ENCODE measurements around the gene DYSF.

DYSF gene

DNA sequence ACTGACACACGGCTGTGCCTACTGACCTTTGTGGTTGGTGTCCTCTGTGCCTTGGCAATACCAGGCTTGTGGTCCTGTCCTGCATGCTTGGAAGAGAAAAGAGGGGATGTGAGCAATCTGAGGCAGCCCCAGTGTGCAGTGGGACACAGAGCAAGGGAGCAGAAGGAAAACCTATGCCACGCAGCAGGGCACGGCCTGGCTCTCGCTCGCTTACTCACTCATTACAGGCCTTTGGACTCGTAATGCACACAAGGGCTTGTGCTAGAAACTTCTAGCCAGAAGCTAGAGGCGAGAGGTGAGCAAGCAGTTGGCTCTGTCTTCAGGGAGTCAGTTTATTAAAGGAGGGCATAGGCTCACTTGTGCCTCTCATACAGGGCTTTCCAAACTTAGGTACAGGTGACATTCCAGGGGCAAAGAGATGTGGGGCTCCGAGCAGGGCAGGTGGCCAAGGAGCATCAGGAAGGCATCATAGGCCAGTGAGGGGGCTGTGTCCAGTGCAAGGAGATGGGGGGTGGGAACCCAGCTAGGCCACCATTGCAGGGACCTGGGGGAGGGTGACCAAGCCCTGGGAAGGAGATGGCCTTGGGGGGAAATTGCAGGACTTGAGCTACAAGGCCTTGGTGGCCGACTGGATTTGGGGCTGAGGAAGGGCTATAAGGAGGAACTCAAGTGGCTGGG is 100.8 kb downstream of the DYSF start:
- no peak for DNase-seq (ENCODE audit: low read depth)

GRCh38 chr2:71554706-71555056 is 101.3 kb downstream of the DYSF start:
- DNase-seq (ENCODE audit: low read depth) = no peak

- DNase-seq (ENCODE audit: low read depth) = no peak
These were observed 102.6 kb downstream of the DYSF start for GRCh38 chr2:71555798-71556454.

DNA sequence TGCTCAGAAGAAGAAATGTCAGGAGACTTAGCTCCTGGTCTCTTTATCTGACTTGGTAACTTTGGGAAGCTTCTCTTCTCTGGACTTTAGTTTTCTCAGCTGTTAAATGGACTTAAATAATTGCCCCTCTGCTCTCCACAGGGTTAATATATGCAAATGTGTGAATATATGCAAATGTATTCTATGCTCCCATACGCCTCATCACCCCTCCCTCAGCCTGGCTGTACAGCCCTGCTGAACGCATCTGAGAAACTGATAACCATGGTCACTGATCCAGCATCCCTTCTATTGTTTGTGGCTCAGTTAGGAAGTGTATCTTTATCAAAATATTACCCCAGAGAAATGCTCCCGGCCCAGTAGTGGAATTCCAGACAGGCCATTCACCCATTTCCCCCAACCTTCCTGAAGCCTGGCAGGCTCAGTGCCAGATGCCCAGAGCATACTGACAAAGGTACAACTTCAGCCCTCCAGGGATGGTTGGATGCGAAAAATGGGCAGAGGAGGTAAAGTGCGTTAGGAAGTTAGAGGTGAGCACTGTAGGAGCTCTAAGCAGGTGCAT is 103.4 kb downstream of the DYSF start:
- DNase-seq (ENCODE audit: low read depth) = no peak

DNA sequence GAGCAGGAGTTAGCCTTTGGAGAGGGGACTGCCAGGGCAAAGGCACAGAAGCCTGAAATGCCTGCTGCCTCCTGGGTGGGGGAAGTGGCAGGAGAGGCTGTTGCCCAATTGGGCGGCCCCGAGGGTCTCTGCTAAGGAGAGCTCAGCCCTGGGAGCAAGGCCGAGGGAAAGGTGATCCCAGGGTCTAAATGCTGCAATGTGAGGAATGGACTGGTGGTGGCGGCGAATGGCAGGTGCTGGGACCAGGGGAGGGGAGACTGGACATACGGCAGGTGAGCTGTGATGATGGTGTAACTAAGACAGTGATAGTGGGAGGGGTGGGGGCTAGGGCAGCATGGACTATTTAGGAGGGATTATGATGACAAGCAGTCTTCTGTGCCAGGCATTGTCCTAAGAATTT is 104.0 kb downstream of the DYSF start:
- DNase-seq (ENCODE audit: low read depth) = no peak

GRCh38 chr2:71558300-71559051 is 105.1 kb downstream of the DYSF start:
- DNase-seq (ENCODE audit: low read depth) = no peak

DNA sequence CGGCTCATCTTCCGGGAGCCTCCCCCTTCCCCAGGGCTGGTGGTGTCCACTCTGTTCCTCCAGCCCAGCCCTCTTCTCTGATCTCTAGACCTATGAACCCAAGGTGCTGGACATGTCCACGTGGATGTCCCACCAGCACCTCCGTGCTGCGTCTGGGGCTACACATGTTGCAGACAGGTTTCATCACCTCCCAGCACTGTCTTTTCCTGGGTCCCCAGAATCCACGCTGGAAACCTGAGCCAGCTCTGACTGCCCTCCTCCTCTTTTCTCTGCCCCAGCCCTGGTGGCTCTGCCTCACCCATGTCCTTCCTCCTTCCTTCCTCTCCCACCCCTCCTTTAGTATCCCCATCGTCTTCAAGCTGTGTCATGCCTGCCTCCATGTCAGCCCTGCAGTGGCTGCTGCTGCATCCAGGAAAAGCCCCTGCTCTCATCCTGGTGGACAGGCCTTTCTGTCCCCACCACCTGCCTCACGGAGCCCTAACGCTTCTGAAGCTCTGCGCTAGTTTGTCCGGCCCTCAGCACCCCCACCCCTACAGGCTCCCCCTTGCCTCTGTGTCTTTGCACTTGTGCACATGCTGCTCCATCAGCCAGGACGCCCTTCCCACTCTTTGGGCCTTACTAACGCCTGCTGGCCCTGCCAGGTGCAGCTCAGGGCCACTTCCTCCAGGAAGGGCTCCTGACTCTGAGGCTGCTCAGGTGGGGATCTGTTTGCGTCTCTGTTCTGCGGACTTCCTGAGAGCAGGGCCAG is 105.9 kb downstream of the DYSF start:
- DNase-seq (ENCODE audit: low read depth) = no peak

- no peak for DNase-seq (ENCODE audit: low read depth)
These were observed 106.7 kb downstream of the DYSF start for GRCh38 chr2:71559828-71560637.

DNA sequence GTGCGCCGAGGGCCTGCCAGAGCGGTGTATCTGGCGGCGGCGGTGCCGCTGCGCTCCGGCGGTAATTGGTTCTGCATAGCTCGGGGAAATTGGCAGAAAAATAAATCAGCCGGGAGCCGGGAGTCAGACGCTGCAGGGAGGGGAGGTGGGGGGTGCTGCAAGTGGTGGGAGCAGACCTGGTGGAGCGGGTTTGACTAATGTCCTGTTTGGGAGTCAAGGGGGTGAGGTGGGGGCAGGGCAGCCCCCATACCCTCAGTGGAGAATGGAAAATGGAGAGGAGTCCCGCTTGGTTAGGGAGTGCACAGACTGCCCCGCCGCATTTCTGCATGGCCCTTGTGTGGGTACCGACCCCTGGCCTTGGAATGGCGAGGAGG is 107.3 kb downstream of the DYSF start:
- no peak for DNase-seq (ENCODE audit: low read depth)

DNA sequence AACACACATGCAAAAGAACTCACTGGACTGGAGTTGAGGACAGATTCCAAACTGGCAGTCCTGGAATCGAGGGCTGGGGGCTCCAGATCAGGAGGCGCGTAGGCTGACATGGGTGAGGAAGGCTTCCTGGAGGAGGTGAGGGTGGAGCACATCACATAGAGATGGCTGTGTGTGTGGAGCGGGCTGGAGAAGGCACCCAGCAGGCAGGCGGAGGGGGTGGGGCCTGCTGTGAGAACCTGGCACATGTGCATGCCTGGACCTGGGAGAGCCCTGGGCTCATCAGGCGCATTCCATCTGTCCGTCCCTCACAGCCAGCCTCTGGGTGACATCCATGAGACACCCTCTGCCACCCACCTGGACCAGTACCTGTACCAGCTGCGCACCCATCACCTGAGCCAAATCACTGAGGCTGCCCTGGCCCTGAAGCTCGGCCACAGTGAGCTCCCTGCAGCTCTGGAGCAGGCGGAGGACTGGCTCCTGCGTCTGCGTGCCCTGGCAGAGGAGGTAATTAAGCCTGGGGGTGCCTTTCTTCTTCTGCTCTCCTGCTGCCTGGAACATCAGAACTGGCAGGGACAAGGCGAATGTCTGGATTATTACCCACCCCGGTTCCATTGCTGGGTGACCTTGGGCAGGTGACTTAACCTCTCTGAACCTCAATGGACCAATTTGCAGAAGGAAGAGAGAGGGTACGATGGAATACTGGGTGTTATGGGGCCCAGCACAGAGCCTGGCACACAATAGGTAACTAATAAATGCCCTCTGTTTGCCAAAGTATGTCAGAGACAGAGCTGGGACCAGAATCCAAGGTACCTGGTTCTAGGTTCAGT is 108.3 kb downstream of the DYSF start:
- DNase-seq (ENCODE audit: low read depth) = no peak

- DNase-seq (ENCODE audit: low read depth) = no peak
These were observed 109.2 kb downstream of the DYSF start for GRCh38 chr2:71562518-71562917.

GRCh38 chr2:71563872-71564271 is 110.5 kb downstream of the DYSF start:
- DNase-seq (ENCODE audit: low read depth) = no peak

DNA sequence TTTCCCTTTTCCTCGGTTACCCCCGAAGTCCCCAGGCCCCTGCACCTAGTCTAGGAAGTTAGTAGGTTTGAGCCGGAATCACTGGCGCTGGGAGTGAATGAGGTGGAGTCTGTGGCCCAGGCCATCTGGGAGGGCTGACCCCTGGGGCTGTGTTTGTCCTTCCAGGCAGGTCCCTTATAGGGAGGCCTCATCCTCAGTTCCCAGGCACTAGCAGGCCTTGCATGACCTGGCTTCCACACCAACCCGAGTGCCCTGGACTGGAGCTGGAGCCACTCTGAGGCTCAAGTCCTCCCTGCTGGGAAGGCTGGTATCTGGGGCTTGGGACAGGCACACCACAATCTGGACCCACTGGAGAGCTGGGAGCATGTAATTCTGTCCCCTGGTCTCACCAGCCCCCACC is 111.0 kb downstream of the DYSF start:
- no peak for DNase-seq (ENCODE audit: low read depth)

GRCh38 chr2:71564790-71565189 is 111.4 kb downstream of the DYSF start:
- no peak for DNase-seq (ENCODE audit: low read depth)

DNA sequence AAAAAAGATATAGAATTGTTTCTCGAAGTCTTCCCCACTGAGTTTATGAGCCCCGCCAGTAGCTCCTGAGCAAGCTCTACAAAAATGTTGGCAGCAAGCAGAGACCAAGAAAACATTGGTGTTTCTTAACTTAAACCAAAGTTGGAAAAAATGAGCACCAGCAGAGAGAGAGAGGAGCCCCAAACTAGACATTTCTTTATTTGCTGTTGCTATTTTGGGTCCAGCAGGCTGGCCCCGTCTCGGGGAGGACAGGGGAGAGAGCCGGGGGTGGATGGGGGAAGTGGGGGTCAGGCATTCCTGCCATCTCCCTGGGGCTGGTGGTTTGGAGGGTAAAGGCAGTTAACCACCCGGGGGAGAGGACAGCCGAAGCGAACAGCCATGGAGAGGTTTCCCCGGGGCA is 113.0 kb downstream of the DYSF start:
- DNase-seq (ENCODE audit: low read depth) = peak; percentile 15

GRCh38 chr2:71567625-71568024 is 114.3 kb downstream of the DYSF start:
- no peak for DNase-seq (ENCODE audit: low read depth)

GRCh38 chr2:71568103-71568502 is 114.7 kb downstream of the DYSF start:
- DNase-seq (ENCODE audit: low read depth) = no peak

- DNase-seq (ENCODE audit: low read depth) = no peak
These were observed 117.2 kb downstream of the DYSF start for GRCh38 chr2:71570511-71570910.

- no peak for DNase-seq (ENCODE audit: low read depth)
These were observed 117.6 kb downstream of the DYSF start for GRCh38 chr2:71570951-71571460.

DNA sequence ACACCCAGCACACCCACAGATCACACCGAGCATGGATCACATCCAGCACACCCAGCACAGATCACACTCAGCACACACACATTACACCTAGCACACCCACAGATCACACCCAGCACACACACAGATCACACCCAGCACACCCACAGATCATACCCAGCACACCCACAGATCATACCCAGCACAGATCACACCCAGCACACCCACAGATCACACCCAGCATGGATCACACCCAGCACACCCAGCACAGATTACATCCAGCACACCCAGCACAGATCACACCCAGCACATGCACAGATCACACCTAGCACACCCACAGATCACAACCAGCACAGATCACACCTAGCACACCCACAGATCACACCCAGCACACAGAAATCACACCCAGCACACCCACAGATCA is 118.6 kb downstream of the DYSF start:
- no peak for DNase-seq (ENCODE audit: low read depth)
